Skeletal muscle satellite cell (primary cell): ENCODE measurements around the gene MAPKAP1.

ENCODE experiments used
- H3K27me3 ChIP-seq: 2 replicates; pipeline ENCODE4 v1.7.0; 2013; ENCODE audit warnings: low read length; ENCODE audit not compliant: control insufficient read depth, insufficient read depth
- H3K36me3 ChIP-seq: 2 replicates; pipeline ENCODE4 v1.7.0; 2013; ENCODE audit warnings: mild to moderate bottlenecking, control low read depth, low read length; ENCODE audit not compliant: insufficient read depth
- H3K4me1 ChIP-seq: 2 replicates; pipeline ENCODE4 v1.7.0; 2013; ENCODE audit warnings: low read length; ENCODE audit not compliant: control insufficient read depth, insufficient read depth
- H3K4me2 ChIP-seq: 2 replicates; pipeline ENCODE4 v1.7.0; 2013; ENCODE audit warnings: mild to moderate bottlenecking, low read length
- H3K4me3 ChIP-seq: 2 replicates; pipeline ENCODE4 v1.7.0; 2013; ENCODE audit warnings: low read length
- H3K9ac ChIP-seq: 2 replicates; pipeline ENCODE4 v1.7.0; 2013; ENCODE audit warnings: mild to moderate bottlenecking, low read depth, low read length, moderate library complexity
- H3K9me3 ChIP-seq: replicated peaks from 2 replicates; pipeline ENCODE4 v1.7.0; 2013; ENCODE audit warnings: mild to moderate bottlenecking, control low read depth, low read length

Gene MAPKAP1

DNA sequence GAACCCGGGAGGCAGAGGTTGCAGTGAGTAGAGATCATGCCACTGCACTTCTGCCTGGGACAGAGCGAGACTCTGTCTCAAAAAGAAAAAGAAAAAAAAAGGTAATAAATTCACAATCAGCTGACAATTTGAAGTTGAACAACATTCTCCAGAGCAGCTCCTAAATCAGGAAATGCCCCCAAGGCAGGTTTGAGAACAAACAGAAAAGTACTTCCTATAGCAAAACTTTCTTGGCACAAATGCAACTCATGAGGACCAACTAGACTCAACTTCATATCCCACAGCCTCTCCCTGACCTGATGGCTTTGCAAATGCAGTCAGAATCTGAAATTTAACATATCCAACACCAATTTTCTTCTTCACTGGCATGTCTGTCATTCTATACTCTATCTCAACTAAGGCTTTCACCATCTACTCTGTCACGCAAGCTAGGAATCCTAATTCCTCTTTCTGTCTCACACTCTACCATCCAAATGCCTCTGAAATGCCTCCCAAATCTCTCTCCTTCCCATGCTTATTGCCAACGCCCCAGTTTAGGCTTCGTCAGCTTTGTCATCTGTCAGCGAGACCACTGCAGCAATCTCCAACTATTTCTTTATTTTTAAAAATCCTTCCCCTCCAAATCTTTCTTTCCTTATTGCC, 113.3 kb downstream of the MAPKAP1 start:
- Histone ChIP-seq H3K4me3 (no peak overlapping the region), H3K4me2 (no peak overlapping the region)

DNA sequence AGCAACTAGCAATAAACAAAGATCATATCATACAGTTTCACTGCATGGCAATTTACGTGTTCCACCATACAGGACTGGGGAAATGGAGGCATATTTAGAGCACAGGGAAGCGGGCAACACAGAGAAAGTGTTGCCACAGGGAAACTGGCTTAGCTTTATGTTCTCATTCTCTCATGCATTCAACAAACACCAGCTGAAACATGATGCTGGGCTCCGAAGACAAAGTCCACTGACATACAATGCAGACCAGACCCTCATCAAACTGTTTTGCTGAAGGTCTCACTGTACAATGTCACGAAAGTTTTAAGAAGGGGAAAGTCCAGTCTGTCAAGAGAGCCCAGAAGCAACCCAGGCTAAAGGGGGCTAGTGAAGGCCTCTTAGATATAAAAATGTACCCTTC, 115.1 kb downstream of the MAPKAP1 start:
- no peaks in the 10 kb centered on the region for H3K36me3 ChIP-seq
- no peaks in the 10 kb centered on the region for H3K27me3 ChIP-seq
- no peak overlapping the region for H3K4me3 ChIP-seq
- H3K4me2 ChIP-seq = no peak overlapping the region
- H3K4me1 ChIP-seq = no peaks in the 10 kb centered on the region
- no peaks in the 10 kb centered on the region for H3K9me3 ChIP-seq
- H3K9ac ChIP-seq = no peak overlapping the region

More for the DNA sequence above, 113.3 kb downstream of the MAPKAP1 start:
- Histone ChIP-seq H3K9me3 (no peaks in the 10 kb centered on the region), H3K9ac (no peak overlapping the region), H3K27me3 (no peaks in the 10 kb centered on the region), H3K36me3 (no peaks in the 10 kb centered on the region), H3K4me1 (no peaks in the 10 kb centered on the region)

DNA sequence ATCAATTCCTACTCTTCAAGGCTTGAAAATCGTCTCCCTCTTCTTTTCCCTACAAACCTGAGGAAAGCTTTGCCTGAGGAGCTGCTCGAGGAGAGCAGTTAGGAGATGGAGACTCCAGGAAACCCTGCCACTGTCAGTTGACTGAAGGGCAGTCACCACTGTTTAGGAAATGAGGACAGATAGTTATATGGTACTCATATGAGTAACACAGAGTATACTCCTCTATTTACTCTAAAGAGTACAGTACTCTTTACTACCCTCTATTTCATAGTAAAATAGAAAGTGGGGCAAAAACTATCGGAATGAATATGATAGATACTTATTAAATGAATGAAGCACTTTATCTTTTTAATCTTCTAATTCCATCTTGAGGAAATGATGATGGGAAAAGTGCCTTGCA, 115.8 kb downstream of the MAPKAP1 start:
- no peak overlapping the region for H3K4me2 ChIP-seq
- no peaks in the 10 kb centered on the region for H3K9me3 ChIP-seq
- no peak overlapping the region for H3K4me3 ChIP-seq
- H3K9ac ChIP-seq = no peak overlapping the region
- no peaks in the 10 kb centered on the region for H3K36me3 ChIP-seq
- no peaks in the 10 kb centered on the region for H3K4me1 ChIP-seq
- no peaks in the 10 kb centered on the region for H3K27me3 ChIP-seq

DNA sequence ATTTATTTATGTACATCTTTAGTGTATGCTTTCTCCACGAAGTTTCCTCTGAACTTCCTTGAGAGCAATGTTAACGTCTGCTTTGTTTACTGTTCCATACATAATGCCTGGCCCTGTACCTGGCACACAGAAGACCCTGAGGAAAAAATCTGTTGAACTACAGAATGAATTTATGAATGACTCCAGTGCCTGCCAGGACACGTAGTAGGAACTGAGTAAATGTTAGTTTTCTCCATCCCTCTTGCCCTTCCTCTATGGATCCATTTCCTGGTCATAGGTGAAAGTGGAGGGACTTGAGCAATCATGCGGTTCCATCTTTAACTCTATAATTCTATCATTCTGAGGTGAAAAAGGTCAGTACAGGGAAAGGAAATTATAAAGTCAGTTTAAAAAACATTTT, 117.7 kb downstream of the MAPKAP1 start:
- no peaks in the 10 kb centered on the region for H3K4me1 ChIP-seq
- H3K4me2 ChIP-seq = no peak overlapping the region
- no peaks in the 10 kb centered on the region for H3K9me3 ChIP-seq
- no peak overlapping the region for H3K9ac ChIP-seq
- peaks cover 7% of the 10 kb centered on the region for H3K36me3 ChIP-seq
- H3K27me3 ChIP-seq = no peaks in the 10 kb centered on the region
- H3K4me3 ChIP-seq = no peak overlapping the region

DNA sequence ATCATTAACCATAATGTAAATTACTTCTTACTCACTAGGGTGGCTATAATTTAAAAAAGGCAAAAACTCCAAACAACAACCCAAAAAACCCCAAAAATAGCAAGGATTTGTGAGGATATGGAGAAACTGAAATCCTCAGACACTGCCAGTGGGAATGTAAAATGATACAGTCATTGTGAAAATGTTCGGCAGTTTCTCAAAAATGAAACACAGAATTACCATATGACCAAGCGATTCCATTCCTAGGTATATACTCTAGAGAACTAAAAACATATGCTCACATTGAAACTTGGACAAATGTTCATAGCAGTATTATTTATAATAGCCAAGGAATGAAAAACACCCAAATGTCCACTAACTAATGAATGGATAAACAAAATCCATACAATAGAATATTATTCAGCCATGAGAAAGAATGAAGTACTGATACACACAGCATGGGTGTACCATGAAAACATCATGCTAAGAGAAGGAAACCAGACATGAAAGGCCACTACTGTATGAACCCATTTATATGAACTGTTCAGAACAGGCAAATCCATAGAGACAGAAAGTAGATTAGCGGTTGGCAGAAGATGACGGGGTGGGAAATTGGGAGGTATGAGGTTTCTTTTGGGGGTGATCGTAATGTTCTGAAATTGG, 119.1 kb downstream of the MAPKAP1 start:
- Histone ChIP-seq H3K9me3 (no peaks in the 10 kb centered on the region), H3K4me1 (no peaks in the 10 kb centered on the region), H3K27me3 (no peaks in the 10 kb centered on the region), H3K4me3 (no peak overlapping the region), H3K36me3 (peaks cover 11% of the 10 kb centered on the region), H3K9ac (no peak overlapping the region), H3K4me2 (no peak overlapping the region)

DNA sequence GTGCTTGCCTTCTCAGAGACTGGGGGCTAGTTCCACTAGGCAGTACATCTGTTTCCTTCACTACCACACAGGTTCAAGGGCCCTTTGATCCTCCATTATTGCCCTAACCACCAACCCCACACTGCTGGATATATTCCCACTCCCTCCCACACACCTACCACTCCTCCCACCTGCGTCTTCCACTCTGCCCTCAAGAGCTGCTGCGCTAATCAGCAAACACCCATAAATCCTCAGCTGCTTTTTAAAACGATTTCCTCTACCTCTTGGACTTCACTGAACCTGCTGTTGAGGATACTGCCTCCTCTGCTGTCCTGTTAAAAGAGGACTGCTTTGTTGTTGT, 120.9 kb downstream of the MAPKAP1 start:
- H3K4me1 ChIP-seq = no peaks in the 10 kb centered on the region
- H3K4me2 ChIP-seq = no peak overlapping the region
- no peak overlapping the region for H3K4me3 ChIP-seq
- no peaks in the 10 kb centered on the region for H3K9me3 ChIP-seq
- H3K9ac ChIP-seq = no peak overlapping the region
- peaks cover 14% of the 10 kb centered on the region for H3K36me3 ChIP-seq
- no peaks in the 10 kb centered on the region for H3K27me3 ChIP-seq

DNA sequence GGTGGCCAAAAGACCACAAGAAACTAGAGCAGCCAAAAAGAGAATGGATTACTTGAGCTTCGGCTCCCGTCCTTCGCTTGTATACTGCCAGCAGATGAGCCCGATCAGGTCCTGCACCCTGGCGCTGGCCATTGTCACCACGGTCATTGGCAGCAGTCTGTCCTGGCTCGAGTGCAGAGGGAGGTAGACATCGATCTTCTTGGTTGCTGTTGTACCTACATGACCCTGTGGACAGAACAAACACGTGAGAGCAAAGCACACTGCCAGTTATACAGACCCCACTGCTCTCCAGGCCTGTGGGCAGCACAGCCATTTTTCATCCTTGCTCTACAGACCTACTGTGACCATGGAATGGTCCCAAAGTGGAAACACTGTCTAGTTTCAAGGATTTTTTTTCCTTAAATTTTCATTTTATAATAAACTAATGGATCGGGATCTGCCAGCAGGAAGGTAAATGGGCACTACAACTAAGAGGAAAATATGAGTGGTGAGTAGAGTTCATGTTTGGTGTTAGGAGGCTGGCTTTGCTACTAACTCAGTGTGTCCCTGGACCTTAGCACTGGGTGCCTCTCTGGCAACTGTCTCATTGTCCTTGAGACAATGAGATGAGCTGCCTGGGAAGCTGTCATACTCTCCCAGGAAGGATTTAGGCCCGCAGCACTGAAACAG, 121.4 kb downstream of the MAPKAP1 start:
- H3K4me3 ChIP-seq = no peak overlapping the region
- H3K4me2 ChIP-seq = no peak overlapping the region
- H3K4me1 ChIP-seq = no peaks in the 10 kb centered on the region
- no peaks in the 10 kb centered on the region for H3K27me3 ChIP-seq
- no peaks in the 10 kb centered on the region for H3K9me3 ChIP-seq
- no peak overlapping the region for H3K9ac ChIP-seq
- peaks cover 19% of the 10 kb centered on the region for H3K36me3 ChIP-seq

DNA sequence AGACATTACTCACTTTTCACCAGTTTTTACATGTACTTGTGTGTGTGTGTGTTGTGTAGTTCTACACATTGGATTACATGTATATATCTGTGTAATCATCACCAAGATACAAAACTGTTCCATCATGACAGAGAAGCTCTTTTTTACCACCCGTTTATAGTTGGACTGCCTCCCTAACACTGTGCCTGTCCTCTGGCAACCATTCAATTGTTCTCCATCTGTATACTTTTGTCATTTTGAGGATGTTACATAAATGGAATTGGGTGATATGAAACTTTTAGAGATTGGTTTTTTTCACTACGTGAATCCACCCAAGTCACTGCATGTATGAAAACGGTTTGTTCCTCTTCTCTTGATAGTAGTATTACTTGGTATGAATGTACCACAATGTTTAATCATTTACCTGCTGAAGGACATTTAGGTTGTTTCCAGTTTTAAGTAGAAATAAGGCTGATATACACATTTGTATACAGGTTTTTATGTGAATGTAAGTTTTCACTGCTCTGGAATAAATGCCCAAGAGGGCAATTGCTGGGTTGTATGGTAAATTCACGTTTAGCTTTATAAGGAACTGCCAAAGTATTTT, 126.2 kb downstream of the MAPKAP1 start:
- no peak overlapping the region for H3K9ac ChIP-seq
- no peak overlapping the region for H3K4me2 ChIP-seq
- no peaks in the 10 kb centered on the region for H3K4me1 ChIP-seq
- no peak overlapping the region for H3K4me3 ChIP-seq
- peaks cover 19% of the 10 kb centered on the region for H3K36me3 ChIP-seq
- H3K9me3 ChIP-seq = no peaks in the 10 kb centered on the region
- H3K27me3 ChIP-seq = no peaks in the 10 kb centered on the region

DNA sequence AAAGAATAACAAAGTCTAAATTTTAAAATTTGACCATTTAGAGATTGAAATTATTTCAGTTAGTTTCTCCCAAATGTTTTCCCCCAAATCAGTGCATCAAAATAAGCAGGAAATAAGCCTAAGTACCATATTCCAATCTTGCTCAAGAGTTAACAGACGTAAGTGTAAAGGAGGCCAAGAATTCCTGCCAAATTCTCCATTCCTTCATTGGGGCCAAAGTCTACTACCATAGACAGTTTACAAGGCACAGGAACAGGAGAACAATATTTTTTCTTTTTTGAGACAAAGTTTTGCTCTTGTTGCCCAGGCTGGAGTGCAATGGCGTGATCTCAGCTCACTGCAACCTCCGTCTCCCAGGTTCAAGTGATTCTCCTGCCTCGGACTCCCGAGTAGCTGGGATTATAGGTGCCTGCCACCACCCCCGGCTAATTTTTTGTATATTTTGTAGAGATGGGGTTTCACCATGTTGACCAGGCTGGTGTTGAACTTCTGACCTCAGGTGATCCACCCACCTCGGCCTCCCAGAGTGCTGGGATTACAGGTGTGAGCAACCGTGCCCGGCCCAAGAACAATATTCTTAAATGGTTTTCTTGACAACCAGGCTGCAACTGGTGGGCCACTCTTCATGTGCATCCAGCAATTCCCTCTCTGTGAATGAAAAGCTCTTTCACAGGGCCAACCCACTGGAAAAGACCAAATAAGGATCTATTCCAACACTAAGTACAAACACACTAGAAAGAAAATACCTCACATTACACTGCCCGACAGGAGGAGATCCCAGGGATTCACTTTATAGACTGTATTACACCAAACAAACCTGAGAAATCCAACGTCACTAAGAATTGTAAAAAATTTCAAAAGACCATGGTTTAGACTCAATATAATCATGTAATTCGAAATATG, 127.7 kb downstream of the MAPKAP1 start:
- Histone ChIP-seq H3K36me3 (peaks cover 12% of the 10 kb centered on the region), H3K4me3 (no peak overlapping the region), H3K4me1 (no peaks in the 10 kb centered on the region), H3K9ac (no peak overlapping the region), H3K27me3 (no peaks in the 10 kb centered on the region), H3K9me3 (no peaks in the 10 kb centered on the region), H3K4me2 (no peak overlapping the region)

DNA sequence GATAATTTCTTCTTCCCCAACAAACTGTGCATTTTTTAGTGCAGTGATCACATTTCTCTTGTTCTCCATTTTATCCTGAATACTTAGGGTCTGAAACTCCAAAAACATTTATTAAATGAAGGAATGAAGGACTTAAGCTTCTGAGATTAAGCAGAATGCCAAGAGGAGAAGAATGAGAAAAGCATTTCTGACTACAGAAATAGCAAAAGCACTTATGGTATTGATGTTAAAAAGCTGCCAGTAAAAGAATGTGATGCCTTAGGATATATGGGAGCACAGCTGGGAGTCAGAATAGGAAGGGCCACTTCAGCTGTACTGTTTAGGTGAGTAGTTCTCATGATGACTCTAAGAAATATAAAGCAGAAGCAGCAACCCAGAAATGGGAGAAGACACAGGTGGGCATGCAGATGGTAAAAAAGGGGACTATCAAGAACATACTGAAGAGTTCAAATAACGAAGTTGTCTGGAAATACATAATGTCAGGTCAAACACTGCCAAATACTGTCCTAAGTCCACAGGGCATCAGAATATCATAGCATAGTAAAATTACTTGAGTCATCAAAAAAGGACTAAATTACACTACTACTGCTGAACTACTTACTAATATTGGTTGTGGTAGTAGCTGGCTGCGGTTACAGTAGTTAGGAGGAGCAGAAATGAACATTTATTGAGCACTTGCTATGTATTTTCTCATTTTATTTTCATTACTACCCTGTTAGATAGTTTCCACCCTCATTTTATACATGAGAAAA, 132.7 kb downstream of the MAPKAP1 start:
- Histone ChIP-seq H3K9ac (no peak overlapping the region), H3K4me3 (no peak overlapping the region), H3K4me1 (no peaks in the 10 kb centered on the region), H3K36me3 (peaks cover 3% of the 10 kb centered on the region), H3K9me3 (no peaks in the 10 kb centered on the region), H3K27me3 (no peaks in the 10 kb centered on the region), H3K4me2 (no peak overlapping the region)
